ENCODE results near the gene SFRP5. TPM values are rescaled to one million over a fixed set of nuclear protein-coding genes. Genes with fewer than 3 reads are reported as not detected.

The SFRP5 gene
- polyA plus RNA-seq, 6 donors from 2014 or later = not detected

- ATAC-seq (ENCODE audit: low read depth in 2 of 2) (no peak), DNase-seq (no peak)
- no peaks in the 10 kb centered on the region for H3K9me3 Mint-ChIP-seq
- H3K27me3 Mint-ChIP-seq = no peaks in the 10 kb centered on the region
- peaks cover 0 to 5% (median 4%) of the 10 kb centered on the region in 3 donors for H3K4me1 Mint-ChIP-seq
- H3K36me3 Mint-ChIP-seq = peaks cover 13 to 29% of the 10 kb centered on the region in 2 donors
- H3K27ac Mint-ChIP-seq = peak overlapping the region in 2 of 6 donors; percentile 26 to 40
- no peak overlapping the region for H3K4me3 Mint-ChIP-seq
These were observed 17.1 kb downstream of the SFRP5 start for GRCh38 chr10:97754726-97755125.

GRCh38 chr10:97752956-97753355 lies 18.8 kb downstream of the SFRP5 start:
- ATAC-seq (ENCODE audit: low read depth in 2 of 2) (no peak), DNase-seq (no peak)
- no peak overlapping the region for H3K4me3 Mint-ChIP-seq
- H3K27ac Mint-ChIP-seq = no peak overlapping the region
- peaks cover 0 to 9% (median 4%) of the 10 kb centered on the region in 3 donors for H3K4me1 Mint-ChIP-seq
- H3K9me3 Mint-ChIP-seq = no peaks in the 10 kb centered on the region
- peaks cover 13 to 36% of the 10 kb centered on the region in 2 donors for H3K36me3 Mint-ChIP-seq
- H3K27me3 Mint-ChIP-seq = no peaks in the 10 kb centered on the region

GRCh38 chr10:97748116-97748515 lies 23.7 kb downstream of the SFRP5 start:
- Mint-ChIP-seq H3K27ac (peak overlapping the region in 2 of 6 donors; percentile 37 to 83), H3K36me3 (peaks cover 29 to 35% of the 10 kb centered on the region in 2 donors), H3K4me3 (no peak overlapping the region), H3K27me3 (no peaks in the 10 kb centered on the region), H3K9me3 (no peaks in the 10 kb centered on the region), H3K4me1 (peaks cover 6 to 21% (median 13%) of the 10 kb centered on the region in 3 donors)
- ATAC-seq (ENCODE audit: low read depth in 2 of 2) = no peak
- DNase-seq = no peak

- no peak overlapping the region for H3K27ac Mint-ChIP-seq
- H3K4me3 Mint-ChIP-seq = no peak overlapping the region
- ATAC-seq (ENCODE audit: low read depth in 2 of 2) = no peak
- peaks cover 6 to 21% (median 13%) of the 10 kb centered on the region in 3 donors for H3K4me1 Mint-ChIP-seq
- DNase-seq = no peak
- no peaks in the 10 kb centered on the region for H3K9me3 Mint-ChIP-seq
- H3K27me3 Mint-ChIP-seq = no peaks in the 10 kb centered on the region
- peaks cover 29 to 35% of the 10 kb centered on the region in 2 donors for H3K36me3 Mint-ChIP-seq
These were observed 24.2 kb downstream of the SFRP5 start for GRCh38 chr10:97747573-97747972.

- peak overlapping the region in 1 of 6 donors; percentile 27 for H3K27ac Mint-ChIP-seq
- ATAC-seq (ENCODE audit: low read depth in 2 of 2) = no peak
- H3K4me3 Mint-ChIP-seq = no peak overlapping the region
- H3K27me3 Mint-ChIP-seq = no peaks in the 10 kb centered on the region
- no peaks in the 10 kb centered on the region for H3K9me3 Mint-ChIP-seq
- H3K4me1 Mint-ChIP-seq = peaks cover 26 to 46% (median 33%) of the 10 kb centered on the region in 3 donors
- peaks cover 20 to 31% of the 10 kb centered on the region in 2 donors for H3K36me3 Mint-ChIP-seq
- DNase-seq = no peak
These were observed 27.3 kb downstream of the SFRP5 start for GRCh38 chr10:97744405-97745035.

GRCh38 chr10:97743169-97743943 lies 28.4 kb downstream of the SFRP5 start:
- Mint-ChIP-seq H3K4me3 (peak overlapping the region in 1 of 8 donors; percentile 9), H3K27me3 (no peaks in the 10 kb centered on the region), H3K9me3 (no peaks in the 10 kb centered on the region), H3K4me1 (peaks cover 32 to 53% (median 38%) of the 10 kb centered on the region in 3 donors), H3K36me3 (peaks cover 20 to 29% of the 10 kb centered on the region in 2 donors), H3K27ac (no peak overlapping the region)
- DNase-seq (no peak), ATAC-seq (ENCODE audit: low read depth in 2 of 2) (no peak)

- Mint-ChIP-seq H3K4me1 (peaks cover 56 to 69% (median 64%) of the 10 kb centered on the region in 3 donors), H3K27me3 (no peaks in the 10 kb centered on the region), H3K36me3 (peaks cover 10 to 28% of the 10 kb centered on the region in 2 donors), H3K9me3 (peaks cover 0 to 4% (median 0%) of the 10 kb centered on the region in 7 donors), H3K4me3 (peak overlapping the region in 2 of 8 donors; percentile 7 to 79), H3K27ac (peak overlapping the region in 2 of 6 donors; percentile 62 to 86)
- ATAC-seq (ENCODE audit: low read depth in 2 of 2) (no peak), DNase-seq (no peak)
These were observed 31.2 kb downstream of the SFRP5 start for GRCh38 chr10:97740613-97741012.

- Mint-ChIP-seq H3K4me1 (peaks cover 49 to 61% (median 60%) of the 10 kb centered on the region in 3 donors), H3K4me3 (peak overlapping the region; percentile 94 to 99 (median 96)), H3K36me3 (peaks cover 0 to 13% of the 10 kb centered on the region in 2 donors), H3K27ac (peak overlapping the region in 4 of 6 donors; percentile 69 to 99 (median 97)), H3K9me3 (peaks cover 0 to 6% (median 0%) of the 10 kb centered on the region in 7 donors), H3K27me3 (no peaks in the 10 kb centered on the region)
- DNase-seq (no peak), ATAC-seq (ENCODE audit: low read depth in 2 of 2) (no peak)
These were observed 33.2 kb downstream of the SFRP5 start for GRCh38 chr10:97738616-97739015.

GRCh38 chr10:97737770-97738265 lies 34.0 kb downstream of the SFRP5 start:
- no peaks in the 10 kb centered on the region for H3K27me3 Mint-ChIP-seq
- peaks cover 0 to 13% of the 10 kb centered on the region in 2 donors for H3K36me3 Mint-ChIP-seq
- peak overlapping the region; percentile 91 to 99 (median 97) for H3K27ac Mint-ChIP-seq
- H3K4me3 Mint-ChIP-seq = peak overlapping the region; percentile 94 to 99 (median 96)
- ATAC-seq (ENCODE audit: low read depth in 2 of 2) (no peak), DNase-seq (no peak)
- peaks cover 0 to 6% (median 0%) of the 10 kb centered on the region in 7 donors for H3K9me3 Mint-ChIP-seq
- peaks cover 49 to 58% (median 57%) of the 10 kb centered on the region in 3 donors for H3K4me1 Mint-ChIP-seq

- Mint-ChIP-seq H3K4me3 (peak within 1 kb of the TSS; percentile 94 to 99 (median 96)), H3K9me3 (peaks cover 0 to 6% (median 0%) of the 10 kb centered on the region in 7 donors), H3K4me1 (peaks cover 48 to 57% (median 55%) of the 10 kb centered on the region in 3 donors), H3K27me3 (no peaks in the 10 kb centered on the region), H3K27ac (peak within 1 kb of the TSS; percentile 96 to 100 (median 99)), H3K36me3 (peaks cover 0 to 13% of the 10 kb centered on the region in 2 donors)
- ATAC-seq (ENCODE audit: low read depth in 2 of 2) (peak; percentile 88), DNase-seq (peak; percentile 95)
These were observed 34.7 kb downstream of the SFRP5 start, which contains the start of gene ZFYVE27 for GRCh38 chr10:97736902-97737769. ZFYVE27 (plus strand) TSS chr10:97737128; CDS start chr10:97738478, 1,350 bp downstream.

GRCh38 chr10:97736403-97736901 lies 35.3 kb downstream of the SFRP5 start:
- peak overlapping the region; percentile 94 to 99 (median 96) for H3K4me3 Mint-ChIP-seq
- DNase-seq (no peak), ATAC-seq (ENCODE audit: low read depth in 2 of 2) (peak; percentile 24 to 34)
- peaks cover 45 to 51% (median 50%) of the 10 kb centered on the region in 3 donors for H3K4me1 Mint-ChIP-seq
- peak overlapping the region; percentile 96 to 100 (median 99) for H3K27ac Mint-ChIP-seq
- peaks cover 0 to 13% of the 10 kb centered on the region in 2 donors for H3K36me3 Mint-ChIP-seq
- H3K9me3 Mint-ChIP-seq = peaks cover 0 to 6% (median 0%) of the 10 kb centered on the region in 7 donors
- H3K27me3 Mint-ChIP-seq = peaks cover 0 to 4% (median 0%) of the 10 kb centered on the region in 3 donors

GRCh38 chr10:97734021-97734420 lies 37.8 kb downstream of the SFRP5 start:
- Mint-ChIP-seq H3K4me1 (peaks cover 29 to 31% (median 30%) of the 10 kb centered on the region in 3 donors), H3K4me3 (peak overlapping the region in 1 of 8 donors; percentile 7), H3K36me3 (no peaks in the 10 kb centered on the region), H3K27ac (peak overlapping the region in 2 of 6 donors; percentile 64 to 83), H3K9me3 (peaks cover 0 to 6% (median 0%) of the 10 kb centered on the region in 7 donors), H3K27me3 (peaks cover 0 to 13% (median 8%) of the 10 kb centered on the region in 3 donors)
- DNase-seq (no peak), ATAC-seq (ENCODE audit: low read depth in 2 of 2) (no peak)
